ENCODE measurements around the gene RPN2.

- TF ChIP-seq ZFP30 (CRISPR knock-in tag; IDR thresholded peaks at IDR 0.05) (no peak), CREB5 (CRISPR knock-in tag; IDR thresholded peaks at IDR 0.05; ENCODE audit: low read depth) (no peak)
These were observed 55.9 kb downstream of the RPN2 start for GRCh38 chr20:37235065-37235464.

Data from SK-N-SH treated with all-trans-retinoic acid at 6 μM for 48 hours (cell line).